ENCODE results near the gene PTPRR.

The PTPRR gene

GRCh38 chr12:70794131-70794530 lies 126.4 kb downstream of the PTPRR start:
- FAIRE-seq = no peak

GRCh38 chr12:70788774-70789173 lies 131.8 kb downstream of the PTPRR start:
- FAIRE-seq = no peak

- no peak for FAIRE-seq
Measured at GRCh38 chr12:70787612-70788011, 132.9 kb downstream of the PTPRR start.

- no peak for FAIRE-seq
Measured at GRCh38 chr12:70785896-70786295, 134.6 kb downstream of the PTPRR start.

GRCh38 chr12:70784042-70784668 lies 136.4 kb downstream of the PTPRR start:
- FAIRE-seq = no peak

- FAIRE-seq = no peak
Measured at GRCh38 chr12:70783455-70783854, 137.1 kb downstream of the PTPRR start.

GRCh38 chr12:70779250-70779649 lies 141.3 kb downstream of the PTPRR start:
- no peak for FAIRE-seq

GRCh38 chr12:70774055-70774454 lies 146.5 kb downstream of the PTPRR start:
- no peak for FAIRE-seq

- no peak for FAIRE-seq
Measured at GRCh38 chr12:70772836-70773235, 147.7 kb downstream of the PTPRR start.

- no peak for FAIRE-seq
Measured at GRCh38 chr12:70771581-70771980, 149.0 kb downstream of the PTPRR start.

GRCh38 chr12:70763666-70764065 lies 156.9 kb downstream of the PTPRR start:
- FAIRE-seq = no peak

- FAIRE-seq = no peak
Measured at GRCh38 chr12:70762000-70762399, 158.5 kb downstream of the PTPRR start.

GRCh38 chr12:70759161-70759918 lies 161.2 kb downstream of the PTPRR start:
- no peak for FAIRE-seq

GRCh38 chr12:70758494-70758845 lies 162.1 kb downstream of the PTPRR start:
- FAIRE-seq = no peak

GRCh38 chr12:70757830-70758493 lies 162.6 kb downstream of the PTPRR start:
- no peak for FAIRE-seq

GRCh38 chr12:70756791-70757190 lies 163.7 kb downstream of the PTPRR start:
- no peak for FAIRE-seq

GRCh38 chr12:70756118-70756517 lies 164.4 kb downstream of the PTPRR start:
- no peak for FAIRE-seq

- no peak for FAIRE-seq
Measured at GRCh38 chr12:70754330-70754741, 166.2 kb downstream of the PTPRR start.

GRCh38 chr12:70752327-70752726 lies 168.2 kb downstream of the PTPRR start:
- no peak for FAIRE-seq

- no peak for FAIRE-seq
Measured at GRCh38 chr12:70749931-70750330, 170.6 kb downstream of the PTPRR start.

GRCh38 chr12:70748809-70749208 lies 171.7 kb downstream of the PTPRR start:
- no peak for FAIRE-seq

- FAIRE-seq = no peak
Measured at GRCh38 chr12:70747445-70748260, 172.9 kb downstream of the PTPRR start.

GRCh38 chr12:70745048-70745447 lies 175.5 kb downstream of the PTPRR start:
- FAIRE-seq = no peak
